ENCODE data around the gene NOL11.
A peak's percentile ranks its signal among the peaks of the same experiment; 100 is the strongest.
"Not testable (repeated sequence)": the region's sequence is repeated elsewhere in the genome, so short reads cannot be mapped to it uniquely, and the experiment has no call there.

The NOL11 gene

GRCh38 chr17:67689534-67690177 lies 28.1 kb upstream of the NOL11 start:
- in situ Hi-C loops (cut with HindIII; ENCODE audit: low pct_unique_long_range_greater_than_20kb, low sequenced_read_pairs), result no loop called here
- no peak for TF ChIP-seq JUND (IDR thresholded peaks at IDR 0.05; ENCODE audit: low read depth)

DNA sequence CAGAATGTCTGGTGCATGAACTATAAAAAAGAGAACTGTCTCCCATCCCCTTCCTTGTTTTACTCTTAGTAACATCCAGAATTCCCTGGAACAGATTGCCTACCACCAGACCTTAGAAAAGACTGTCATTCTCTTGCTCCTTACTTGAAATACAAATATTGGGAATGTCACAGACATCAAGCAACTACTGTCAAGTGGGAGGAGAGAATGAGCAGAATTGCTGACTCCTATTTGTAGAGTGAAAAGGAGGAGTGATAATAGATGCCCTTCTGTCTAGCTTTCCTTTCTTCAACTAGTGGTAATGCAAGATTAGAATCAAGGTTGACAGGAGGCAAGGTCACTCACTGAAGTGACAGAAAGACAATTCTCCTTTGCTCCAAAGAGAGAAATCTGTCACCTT lies 23.9 kb upstream of the NOL11 start:
- in situ Hi-C loops (cut with HindIII; ENCODE audit: low pct_unique_long_range_greater_than_20kb, low sequenced_read_pairs), result no loop called here
- no peak for TF ChIP-seq JUND (IDR thresholded peaks at IDR 0.05; ENCODE audit: low read depth)
- DNase-seq (ENCODE audit: low read depth in 1 of 2, low spot score in 1 of 2), result no peak

More at GRCh38 chr17:67689534-67690177, 28.1 kb upstream of the NOL11 start:
- DNase-seq (ENCODE audit: low read depth in 1 of 2, low spot score in 1 of 2), result peak; percentile 49 to 77

DNA sequence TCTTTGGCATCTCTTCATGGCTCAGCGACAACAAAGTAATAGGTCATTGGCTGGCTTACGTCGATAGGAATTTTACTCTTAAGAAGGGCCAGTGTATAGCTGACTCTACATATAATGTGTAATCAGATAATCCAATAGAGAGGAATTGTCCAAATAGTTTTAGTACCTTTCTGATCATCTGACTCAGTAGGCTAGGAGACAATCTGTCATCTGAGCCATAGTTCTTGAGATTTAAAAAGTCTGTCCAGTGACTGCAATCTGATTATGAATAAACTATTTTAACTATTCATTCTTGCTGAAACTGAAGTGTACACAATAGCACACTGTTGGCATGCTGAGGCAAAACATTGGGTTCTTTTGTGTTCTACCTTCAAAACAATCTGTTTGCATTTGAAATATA lies 21.4 kb upstream of the NOL11 start:
- no peak for TF ChIP-seq JUND (IDR thresholded peaks at IDR 0.05; ENCODE audit: low read depth)
- in situ Hi-C loops (cut with HindIII; ENCODE audit: low pct_unique_long_range_greater_than_20kb, low sequenced_read_pairs), result no loop called here
- peak in 1 of 2 experiments; percentile 16 for DNase-seq (ENCODE audit: low read depth in 1 of 2, low spot score in 1 of 2)

- in situ Hi-C loops (cut with HindIII; ENCODE audit: low pct_unique_long_range_greater_than_20kb, low sequenced_read_pairs), result no loop called here
- no peak for DNase-seq (ENCODE audit: low read depth in 1 of 2, low spot score in 1 of 2)
- TF ChIP-seq JUND (IDR thresholded peaks at IDR 0.05; ENCODE audit: low read depth), result no peak
Observed at GRCh38 chr17:67696853-67697498, 20.8 kb upstream of the NOL11 start.

DNA sequence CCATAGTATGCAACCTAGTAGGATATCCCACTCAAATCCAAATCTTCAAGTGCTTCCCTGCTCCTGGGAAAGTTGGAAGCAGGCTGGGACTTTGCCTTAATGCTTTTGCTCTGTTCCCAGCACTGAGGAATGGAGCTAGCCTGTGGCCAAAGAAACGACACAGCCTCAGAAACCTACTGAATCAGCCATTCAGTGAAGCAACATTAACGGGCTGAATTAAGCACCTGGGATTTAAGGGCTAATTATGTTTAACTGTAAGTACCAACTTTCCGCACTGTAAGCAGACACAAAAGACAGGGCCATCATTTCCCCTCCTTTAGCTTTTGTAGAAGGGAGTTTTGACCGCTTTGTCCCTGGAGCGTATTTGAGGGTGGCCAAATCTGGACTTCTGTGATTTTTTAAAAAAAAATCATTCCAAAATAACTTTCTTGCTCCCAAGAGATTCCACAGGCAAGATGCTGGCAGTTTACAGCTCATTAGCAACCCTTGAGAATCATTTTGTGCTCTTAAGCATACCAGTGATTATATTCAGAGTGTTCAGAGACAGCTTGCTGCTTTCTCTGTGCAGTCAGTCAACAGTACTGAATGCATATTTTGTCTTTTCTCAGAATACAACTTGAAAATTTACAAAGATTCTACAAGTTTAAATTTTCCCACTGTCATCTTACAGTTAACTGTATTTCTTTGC lies 17.6 kb upstream of the NOL11 start:
- in situ Hi-C loops (cut with HindIII; ENCODE audit: low pct_unique_long_range_greater_than_20kb, low sequenced_read_pairs), result no loop called here
- DNase-seq (ENCODE audit: low read depth in 1 of 2, low spot score in 1 of 2), result no peak
- TF ChIP-seq JUND (IDR thresholded peaks at IDR 0.05; ENCODE audit: low read depth), result no peak

GRCh38 chr17:67700725-67701119 lies 17.0 kb upstream of the NOL11 start:
- in situ Hi-C loops (cut with HindIII; ENCODE audit: low pct_unique_long_range_greater_than_20kb, low sequenced_read_pairs), result no loop called here
- no peak for TF ChIP-seq JUND (IDR thresholded peaks at IDR 0.05; ENCODE audit: low read depth)
- no peak for DNase-seq (ENCODE audit: low read depth in 1 of 2, low spot score in 1 of 2)

- in situ Hi-C loops (cut with HindIII; ENCODE audit: low pct_unique_long_range_greater_than_20kb, low sequenced_read_pairs); DNase-seq (ENCODE audit: low read depth in 1 of 2, low spot score in 1 of 2): not testable (repeated sequence)
Observed at GRCh38 chr17:67702861-67703260, 14.9 kb upstream of the NOL11 start.

DNA sequence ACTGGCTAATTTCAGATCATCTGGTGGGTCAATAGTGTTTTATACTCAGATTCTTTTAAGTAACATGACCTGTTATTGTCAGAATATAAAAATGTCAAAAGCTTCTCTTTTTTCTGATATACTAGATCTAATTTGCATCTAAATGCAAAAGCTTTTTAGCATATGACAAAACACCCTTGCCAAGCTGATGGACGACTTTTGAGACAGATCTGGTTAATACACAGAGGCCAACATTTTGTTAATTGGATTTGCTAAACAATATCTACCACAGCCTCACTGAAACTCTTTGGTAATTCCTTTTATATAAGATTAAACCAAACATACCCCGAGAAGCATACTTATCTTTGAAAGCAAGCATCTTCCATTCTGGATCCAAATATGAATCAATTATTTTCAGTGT lies 10.3 kb upstream of the NOL11 start:
- in situ Hi-C loops (cut with HindIII; ENCODE audit: low pct_unique_long_range_greater_than_20kb, low sequenced_read_pairs), result no loop called here
- no peak for TF ChIP-seq JUND (IDR thresholded peaks at IDR 0.05; ENCODE audit: low read depth)
- no peak for DNase-seq (ENCODE audit: low read depth in 1 of 2, low spot score in 1 of 2)

DNA sequence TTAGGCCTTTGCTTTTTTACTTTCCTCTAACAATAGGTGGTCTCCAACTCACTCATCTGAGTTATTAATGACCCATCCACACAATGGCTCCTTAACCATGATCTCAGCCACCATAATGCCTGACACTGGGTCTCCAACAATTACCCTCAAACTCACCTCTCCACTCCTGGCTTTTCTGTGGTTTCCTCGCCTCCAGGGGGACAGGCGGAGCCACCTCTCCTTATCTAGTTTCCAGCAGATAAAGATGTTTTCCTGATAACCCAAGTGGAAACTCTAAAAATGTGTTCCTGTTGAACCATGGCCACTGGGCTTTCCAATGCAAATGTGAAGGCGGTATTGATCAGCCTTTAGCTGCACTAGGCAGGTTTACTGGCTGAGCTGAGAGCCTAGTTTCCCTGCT lies 9.4 kb upstream of the NOL11 start:
- no peak for DNase-seq (ENCODE audit: low read depth in 1 of 2, low spot score in 1 of 2)
- no peak for TF ChIP-seq JUND (IDR thresholded peaks at IDR 0.05; ENCODE audit: low read depth)
- in situ Hi-C loops (cut with HindIII; ENCODE audit: low pct_unique_long_range_greater_than_20kb, low sequenced_read_pairs), result no loop called here

DNA sequence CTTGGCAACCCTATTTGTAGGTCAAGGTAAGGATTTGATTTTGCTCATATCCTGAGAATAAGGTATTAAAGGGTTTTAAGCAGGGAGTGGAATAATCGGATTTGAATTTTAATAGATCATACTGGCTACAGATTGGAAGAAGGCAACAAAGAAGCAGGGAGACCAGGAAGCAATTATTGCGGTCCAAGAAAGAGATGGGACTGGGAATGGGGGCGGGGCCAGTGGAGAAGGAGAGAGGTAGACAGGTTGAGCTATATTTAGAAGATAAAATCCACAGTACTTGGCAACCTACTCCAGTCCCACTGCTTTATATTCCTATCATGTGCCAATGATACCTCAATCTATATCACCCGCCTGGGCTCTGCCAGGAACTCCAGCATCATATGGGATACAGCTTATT lies 5.8 kb upstream of the NOL11 start:
- DNase-seq (ENCODE audit: low read depth in 1 of 2, low spot score in 1 of 2), result no peak
- in situ Hi-C loops (cut with HindIII; ENCODE audit: low pct_unique_long_range_greater_than_20kb, low sequenced_read_pairs), result no loop called here
- TF ChIP-seq JUND (IDR thresholded peaks at IDR 0.05; ENCODE audit: low read depth), result no peak

- no peak for DNase-seq (ENCODE audit: low read depth in 1 of 2, low spot score in 1 of 2)
- in situ Hi-C loops (cut with HindIII; ENCODE audit: low pct_unique_long_range_greater_than_20kb, low sequenced_read_pairs), result no loop called here
- TF ChIP-seq JUND (IDR thresholded peaks at IDR 0.05; ENCODE audit: low read depth), result no peak
Observed at GRCh38 chr17:67712375-67712774, 5.4 kb upstream of the NOL11 start.

- no peak for TF ChIP-seq JUND (IDR thresholded peaks at IDR 0.05; ENCODE audit: low read depth)
- in situ Hi-C loops (cut with HindIII; ENCODE audit: low pct_unique_long_range_greater_than_20kb, low sequenced_read_pairs), result no loop called here
- DNase-seq (ENCODE audit: low read depth in 1 of 2, low spot score in 1 of 2), result no peak
Observed at GRCh38 chr17:67713169-67713568, 4.6 kb upstream of the NOL11 start.

- in situ Hi-C loops (cut with HindIII; ENCODE audit: low pct_unique_long_range_greater_than_20kb, low sequenced_read_pairs), result no loop called here
- no peak for DNase-seq (ENCODE audit: low read depth in 1 of 2, low spot score in 1 of 2)
- TF ChIP-seq JUND (IDR thresholded peaks at IDR 0.05; ENCODE audit: low read depth), result no peak
Observed at GRCh38 chr17:67716405-67716798, 1.3 kb upstream of the NOL11 start.

All from T47D (cell line).